HFFc6 (cell line): ENCODE results near the gene NOTUM. TPM values are rescaled to one million over a fixed set of nuclear protein-coding genes. Genes with fewer than 3 reads are reported as not detected.
A peak's percentile ranks its signal among the peaks of the same experiment; 100 is the strongest.

Source experiments
- DNase-seq: peaks from one replicate; pipeline ENCODE4 v3.0.0-alpha.2; 2018
- H3K27ac Mint-ChIP-seq: 2 replicates; pipeline ENCODE4 v1.8.0; 2020; ENCODE audit warnings: mild to moderate bottlenecking, mixed read lengths
- H3K27me3 Mint-ChIP-seq: 2 replicates; pipeline ENCODE4 v1.8.0; 2021; ENCODE audit warnings: mild to moderate bottlenecking, moderate library complexity, mixed read lengths; ENCODE audit not compliant: insufficient read depth
- H3K36me3 Mint-ChIP-seq: 2 replicates; pipeline ENCODE4 v1.8.0; 2021; ENCODE audit warnings: low read depth, mixed read lengths
- H3K4me1 Mint-ChIP-seq: 2 replicates; pipeline ENCODE4 v1.8.0; 2020; ENCODE audit warnings: low read depth, mixed read lengths
- H3K4me3 Mint-ChIP-seq: 2 replicates; pipeline ENCODE4 v1.8.0; 2020; ENCODE audit warnings: mild to moderate bottlenecking, moderate library complexity, mixed read lengths
- H3K9me3 Mint-ChIP-seq: 2 replicates; pipeline ENCODE4 v1.8.0; 2020; ENCODE audit warnings: mild to moderate bottlenecking, mixed read lengths
- CTCF ChIP-seq: fragments of 200-600 bp; sonication (generic); IDR thresholded peaks from 2 replicates; pipeline ENCODE4 v1.5.0; 2021; ENCODE audit warnings: antibody characterized with exemption, mild to moderate bottlenecking
- total RNA-seq, 6 experiments: library from RNA; stranded (reverse); fragmentation: NEBNext Ultra II Directional; extraction: Animal tissue kit (Norgen Biotek cat#: 25700); gene quantifications; 2 replicates in 1 of 6; 3 replicates in 5 of 6; pipeline ENCODE4 v1.2.3, GENCODE V29; 2021

Gene NOTUM
- total RNA-seq, 6 experiments from 2014 or later = 0.10 to 0.14 TPM; not detected in 4

- H3K27ac Mint-ChIP-seq = no peak overlapping the region
- H3K36me3 Mint-ChIP-seq = no peaks in the 10 kb centered on the region
- no peak overlapping the region for H3K4me3 Mint-ChIP-seq
- no peaks in the 10 kb centered on the region for H3K27me3 Mint-ChIP-seq
- no peaks in the 10 kb centered on the region for H3K9me3 Mint-ChIP-seq
- peaks cover 10% of the 10 kb centered on the region for H3K4me1 Mint-ChIP-seq
- no peak for DNase-seq
- TF ChIP-seq CTCF = no peak
Measured at GRCh38 chr17:81998691-81999438, 37.9 kb upstream of the NOTUM start.

GRCh38 chr17:81998212-81998611, 37.2 kb upstream of the NOTUM start:
- H3K36me3 Mint-ChIP-seq = no peaks in the 10 kb centered on the region
- DNase-seq = no peak
- no peaks in the 10 kb centered on the region for H3K27me3 Mint-ChIP-seq
- TF ChIP-seq CTCF = no peak
- no peak overlapping the region for H3K4me3 Mint-ChIP-seq
- H3K4me1 Mint-ChIP-seq = peaks cover 5% of the 10 kb centered on the region
- H3K9me3 Mint-ChIP-seq = no peaks in the 10 kb centered on the region
- H3K27ac Mint-ChIP-seq = no peak overlapping the region

GRCh38 chr17:81996757-81997441, 35.9 kb upstream of the NOTUM start:
- no peak for DNase-seq
- H3K4me3 Mint-ChIP-seq = no peak overlapping the region
- H3K9me3 Mint-ChIP-seq = no peaks in the 10 kb centered on the region
- H3K27ac Mint-ChIP-seq = no peak overlapping the region
- no peaks in the 10 kb centered on the region for H3K36me3 Mint-ChIP-seq
- TF ChIP-seq CTCF = no peak
- peaks cover 9% of the 10 kb centered on the region for H3K4me1 Mint-ChIP-seq
- no peaks in the 10 kb centered on the region for H3K27me3 Mint-ChIP-seq

GRCh38 chr17:81996232-81996756, 35.3 kb upstream of the NOTUM start:
- Mint-ChIP-seq H3K9me3 (no peaks in the 10 kb centered on the region), H3K27me3 (no peaks in the 10 kb centered on the region), H3K4me3 (no peak overlapping the region), H3K36me3 (no peaks in the 10 kb centered on the region), H3K4me1 (peaks cover 15% of the 10 kb centered on the region), H3K27ac (no peak overlapping the region)
- no peak for TF ChIP-seq CTCF
- DNase-seq = no peak

GRCh38 chr17:81995463-81996231, 34.7 kb upstream of the NOTUM start:
- Mint-ChIP-seq H3K4me1 (peaks cover 20% of the 10 kb centered on the region), H3K27ac (no peak overlapping the region), H3K4me3 (no peak overlapping the region), H3K9me3 (no peaks in the 10 kb centered on the region), H3K27me3 (no peaks in the 10 kb centered on the region), H3K36me3 (peaks cover 2% of the 10 kb centered on the region)
- DNase-seq = no peak
- TF ChIP-seq CTCF = peak; percentile 16; the same call in 1 of the 2 replicates
